OCI-LY3 (cell line): ENCODE measurements around the gene SERTAD1.

ENCODE experiments used
- H2AFZ ChIP-seq: fragments of 200-600, 300-600 bp; shearing (Covaris generic); 2 replicates; pipeline ENCODE4 v1.6.0; 2014; ENCODE audit warnings: antibody characterized with exemption, low read depth, low read length
- H3K27ac ChIP-seq: fragments of 200-600, 300-600 bp; sonication (generic); 2 replicates; pipeline ENCODE4 v1.5.1; 2014; ENCODE audit warnings: mild to moderate bottlenecking, low read length, moderate library complexity, mixed read lengths
- H3K27me3 ChIP-seq: fragments of 200-600, 300-600 bp; sonication (generic); 2 replicates; pipeline ENCODE4 v1.6.1; 2014; ENCODE audit warnings: low read depth, low read length, mixed read lengths
- H3K36me3 ChIP-seq: fragments of 200-600, 300-600 bp; sonication (generic); replicated peaks from 2 replicates; pipeline ENCODE3; 2014; ENCODE audit warnings: low read depth, low read length, mixed read lengths
- H3K4me1 ChIP-seq: fragments of 300-600, 200-600 bp; sonication (generic); 2 replicates; pipeline ENCODE4 v1.6.1; 2014; ENCODE audit warnings: low read length, mixed read lengths
- H3K4me2 ChIP-seq: fragments of 200-600, 300-600 bp; sonication (generic); 2 replicates; pipeline ENCODE4 v1.6.1; 2014; ENCODE audit warnings: low read length, mixed read lengths
- H3K4me3 ChIP-seq: fragments of 300-600, 200-600 bp; sonication (generic); 2 replicates; pipeline ENCODE4 v1.5.1; 2014; ENCODE audit warnings: antibody characterized with exemption, mild to moderate bottlenecking, low read length, moderate library complexity
- H3K79me2 ChIP-seq: fragments of 300-600, 200-600 bp; shearing (Covaris generic); 2 replicates; pipeline ENCODE4 v1.6.1; 2014; ENCODE audit warnings: mild to moderate bottlenecking, low read length, mixed read lengths
- H3K9ac ChIP-seq: fragments of 300-600, 200-600 bp; shearing (Covaris generic); 2 replicates; pipeline ENCODE4 v1.6.0; 2014; ENCODE audit warnings: mild to moderate bottlenecking, low read length, moderate library complexity
- H3K9me3 ChIP-seq: fragments of 200-600, 300-600 bp; shearing (Covaris generic); 2 replicates; pipeline ENCODE4 v1.6.1; 2014; ENCODE audit warnings: low read length, mixed read lengths; ENCODE audit not compliant: insufficient read depth
- H4K20me1 ChIP-seq: fragments of 200-600, 300-600 bp; sonication (generic); 2 replicates; pipeline ENCODE4 v1.6.1; 2016; ENCODE audit warnings: low read length, mixed read lengths; ENCODE audit not compliant: insufficient read depth
- EZH2phosphoT487 ChIP-seq: fragments of 200-600 bp; shearing (Covaris generic); IDR thresholded peaks from 2 replicates; pipeline ENCODE4 v1.6.1; 2018; ENCODE audit warnings: antibody characterized with exemption, mixed run types, low read depth
- TF ChIP-seq, protein P1 (sequence below): fragments of 200-600, 300-600 bp; sonication (generic); IDR thresholded peaks from 2 replicates; pipeline ENCODE4 v1.5.1; 2014; ENCODE audit warnings: antibody characterized with exemption, low read length, low read depth

Gene SERTAD1

DNA sequence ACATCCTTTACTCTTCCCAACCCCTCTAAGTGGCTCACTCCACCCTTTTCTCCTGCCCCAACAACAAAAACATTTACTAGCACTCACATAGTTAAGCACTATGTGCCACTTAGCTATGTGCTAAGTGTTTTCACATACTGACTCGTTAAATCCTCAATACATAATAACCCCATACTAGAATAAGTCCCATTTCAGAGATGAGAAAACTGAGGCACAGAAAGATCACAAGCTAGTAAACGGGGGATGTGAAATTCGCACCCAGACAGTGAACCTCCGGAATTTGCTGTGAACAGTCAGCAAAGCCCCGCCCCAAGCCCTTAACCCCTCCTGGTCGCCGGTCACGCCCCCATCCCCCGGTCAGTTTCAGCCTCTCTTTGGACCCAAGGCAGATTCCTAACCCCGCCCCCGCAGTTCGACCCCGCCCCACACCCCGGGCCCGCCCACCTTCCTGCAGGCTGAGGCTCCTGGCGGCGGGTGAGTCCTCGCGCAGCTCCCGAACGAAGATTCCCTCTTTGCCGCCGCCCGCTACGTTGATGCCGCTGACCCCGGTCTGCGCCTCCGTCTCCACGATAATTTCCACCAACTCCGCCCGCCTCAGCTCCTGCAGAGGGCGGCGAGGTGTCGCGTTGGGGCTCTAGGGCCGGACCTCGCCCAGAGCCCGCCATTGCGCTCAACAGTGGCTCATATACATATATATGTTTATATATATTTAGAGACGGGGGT lies 22.4 kb downstream of the SERTAD1 start:
- Histone ChIP-seq H3K4me3 (peak overlapping the region; percentile 78), H3K9ac (peak overlapping the region; percentile 52), H3K9me3 (no peaks in the 10 kb centered on the region), H3K4me1 (peaks cover 3% of the 10 kb centered on the region), H3K27ac (no peak overlapping the region), H3K79me2 (no peaks in the 10 kb centered on the region), H3K27me3 (no peaks in the 10 kb centered on the region; the same call in 1 of the 2 replicates), H3K4me2 (peak overlapping the region; percentile 76), H3K36me3 (no peaks in the 10 kb centered on the region), H2AFZ (peak overlapping the region; percentile 78; the same call in 1 of the 2 replicates), H4K20me1 (no peaks in the 10 kb centered on the region)
- TF ChIP-seq EZH2phosphoT487, result no peak
- TF ChIP-seq, protein P1, sequence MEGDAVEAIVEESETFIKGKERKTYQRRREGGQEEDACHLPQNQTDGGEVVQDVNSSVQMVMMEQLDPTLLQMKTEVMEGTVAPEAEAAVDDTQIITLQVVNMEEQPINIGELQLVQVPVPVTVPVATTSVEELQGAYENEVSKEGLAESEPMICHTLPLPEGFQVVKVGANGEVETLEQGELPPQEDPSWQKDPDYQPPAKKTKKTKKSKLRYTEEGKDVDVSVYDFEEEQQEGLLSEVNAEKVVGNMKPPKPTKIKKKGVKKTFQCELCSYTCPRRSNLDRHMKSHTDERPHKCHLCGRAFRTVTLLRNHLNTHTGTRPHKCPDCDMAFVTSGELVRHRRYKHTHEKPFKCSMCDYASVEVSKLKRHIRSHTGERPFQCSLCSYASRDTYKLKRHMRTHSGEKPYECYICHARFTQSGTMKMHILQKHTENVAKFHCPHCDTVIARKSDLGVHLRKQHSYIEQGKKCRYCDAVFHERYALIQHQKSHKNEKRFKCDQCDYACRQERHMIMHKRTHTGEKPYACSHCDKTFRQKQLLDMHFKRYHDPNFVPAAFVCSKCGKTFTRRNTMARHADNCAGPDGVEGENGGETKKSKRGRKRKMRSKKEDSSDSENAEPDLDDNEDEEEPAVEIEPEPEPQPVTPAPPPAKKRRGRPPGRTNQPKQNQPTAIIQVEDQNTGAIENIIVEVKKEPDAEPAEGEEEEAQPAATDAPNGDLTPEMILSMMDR, result no peak

DNA sequence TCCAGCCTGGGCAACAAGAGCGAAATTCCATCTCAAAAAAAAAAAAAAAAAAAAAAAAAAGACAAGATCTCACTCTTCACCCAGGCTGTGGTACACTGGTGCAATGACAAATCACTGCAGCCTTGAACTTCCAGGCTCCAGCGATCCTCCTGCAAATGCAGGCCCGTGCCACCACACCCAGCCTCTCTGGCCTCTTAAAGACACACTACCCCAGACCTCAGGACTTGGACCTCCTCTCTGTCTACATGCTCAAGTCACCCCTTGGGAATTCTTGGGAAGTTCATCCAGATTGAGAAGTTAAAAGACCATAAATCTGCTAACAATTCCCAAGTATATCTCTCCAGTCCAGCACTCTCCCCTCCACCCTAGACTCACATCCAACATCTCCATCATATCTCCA lies 25.2 kb downstream of the SERTAD1 start:
- Histone ChIP-seq H3K9ac (no peak overlapping the region), H3K27ac (no peak overlapping the region), H3K9me3 (no peaks in the 10 kb centered on the region), H3K4me3 (no peak overlapping the region), H3K79me2 (no peaks in the 10 kb centered on the region), H3K4me2 (no peak overlapping the region), H4K20me1 (no peaks in the 10 kb centered on the region), H3K36me3 (no peaks in the 10 kb centered on the region), H3K4me1 (peaks cover 3% of the 10 kb centered on the region), H2AFZ (no peak overlapping the region), H3K27me3 (peaks cover 21% of the 10 kb centered on the region)
- no peak for TF ChIP-seq EZH2phosphoT487
- TF ChIP-seq, protein P1, result no peak

DNA sequence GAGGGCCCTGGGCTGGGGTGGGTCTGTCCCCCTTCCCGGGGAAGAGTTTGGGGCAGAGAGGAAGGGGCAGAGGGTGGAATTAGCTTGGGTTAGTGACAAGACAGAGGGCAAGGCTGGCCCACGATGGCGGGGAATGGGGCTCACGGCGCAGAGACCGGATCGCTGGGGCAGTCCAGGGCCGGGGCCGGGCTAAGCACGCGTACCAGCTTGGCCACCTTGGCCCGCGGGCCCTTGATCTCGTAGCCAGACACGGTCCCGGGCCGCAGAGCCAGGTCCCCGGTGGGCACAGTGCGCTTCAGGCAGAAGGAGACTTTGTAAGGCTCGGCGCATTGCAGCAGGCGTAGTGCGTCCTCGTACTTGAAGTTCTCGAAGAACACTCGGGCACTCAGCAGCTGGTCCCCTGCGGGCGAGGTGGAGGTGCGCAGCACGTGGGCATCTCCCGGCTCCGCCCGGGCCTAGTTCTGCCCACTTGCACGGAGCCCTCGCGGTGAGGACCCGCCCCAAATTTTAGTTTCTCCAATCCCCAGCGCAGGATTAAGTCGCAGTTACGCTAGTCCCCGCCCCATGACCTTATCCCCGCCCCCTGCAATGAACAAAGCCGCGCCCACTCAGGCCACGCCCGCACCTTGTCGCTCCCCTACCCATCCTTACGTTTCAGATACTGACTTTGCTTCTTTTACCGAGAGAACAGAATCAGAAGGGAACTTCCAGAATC lies 27.2 kb downstream of the SERTAD1 start:
- TF ChIP-seq, protein P1, result no peak
- no peak for TF ChIP-seq EZH2phosphoT487
- Histone ChIP-seq H3K9me3 (no peaks in the 10 kb centered on the region), H3K27me3 (peaks cover 24% of the 10 kb centered on the region), H3K4me3 (no peak overlapping the region), H3K4me1 (peaks cover 3% of the 10 kb centered on the region), H3K27ac (no peak overlapping the region), H3K9ac (no peak overlapping the region), H3K79me2 (no peaks in the 10 kb centered on the region), H4K20me1 (no peaks in the 10 kb centered on the region), H3K36me3 (no peaks in the 10 kb centered on the region), H3K4me2 (no peak overlapping the region), H2AFZ (no peak overlapping the region)

DNA sequence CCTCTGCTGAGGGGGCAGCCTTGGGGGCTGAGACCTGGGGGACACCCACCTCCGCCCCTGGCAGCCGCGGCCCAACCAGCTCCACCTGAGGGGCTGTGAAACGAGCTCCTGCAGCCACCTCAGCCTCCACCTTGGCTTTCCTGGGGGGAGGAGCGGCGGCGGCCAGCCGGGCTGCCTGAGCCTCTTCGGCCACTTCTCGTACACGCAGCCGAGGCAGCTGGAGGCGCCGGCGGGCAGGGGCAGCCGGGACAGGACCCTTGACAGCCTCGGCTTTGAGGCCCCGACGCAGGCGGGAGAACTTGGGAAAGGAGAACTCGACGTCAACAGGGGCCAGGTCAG lies 28.3 kb downstream of the SERTAD1 start:
- Histone ChIP-seq H2AFZ (no peak overlapping the region), H3K4me1 (no peaks in the 10 kb centered on the region), H3K36me3 (no peaks in the 10 kb centered on the region), H4K20me1 (no peaks in the 10 kb centered on the region), H3K9ac (no peak overlapping the region), H3K4me2 (no peak overlapping the region), H3K27me3 (peaks cover 24% of the 10 kb centered on the region), H3K9me3 (no peaks in the 10 kb centered on the region), H3K79me2 (no peaks in the 10 kb centered on the region), H3K4me3 (no peak overlapping the region), H3K27ac (no peak overlapping the region)
- TF ChIP-seq EZH2phosphoT487, result no peak
- TF ChIP-seq, protein P1, result no peak
